DND-41 (cell line): ENCODE measurements around the gene LDB2.

Experiments used
- ATAC-seq: fragments of 200-7000 bp; cut with Tn5 transposase; 3 replicates; pipeline ENCODE4 v1.9.1; 2021; ENCODE audit warnings: low read depth; ENCODE audit not compliant: insufficient read depth
- DNase-seq: peaks from one replicate; pipeline ENCODE4 v3.0.0-alpha.2; 2020
- H2AFZ ChIP-seq: 2 replicates; pipeline ENCODE4 v1.6.0; 2012; ENCODE audit warnings: low read depth, low read length
- H3K27ac ChIP-seq: 2 replicates; pipeline ENCODE4 v1.5.1; 2012; ENCODE audit warnings: low read length, inconsistent platforms
- H3K27me3 ChIP-seq: fragments of 200-600 bp; sonication (generic); 2 replicates; pipeline ENCODE4 v1.6.0; 2012; ENCODE audit warnings: low read length, mild to moderate bottlenecking, inconsistent platforms; ENCODE audit not compliant: insufficient read depth, poor library complexity
- H3K36me3 ChIP-seq: 2 replicates; pipeline ENCODE4 v1.5.1; 2012; ENCODE audit warnings: low read length, inconsistent platforms; ENCODE audit not compliant: insufficient read depth
- H3K4me1 ChIP-seq: 2 replicates; pipeline ENCODE4 v1.5.1; 2012; ENCODE audit warnings: mild to moderate bottlenecking, low read length; ENCODE audit not compliant: insufficient read depth
- H3K4me2 ChIP-seq: 2 replicates; pipeline ENCODE4 v1.6.0; 2012; ENCODE audit warnings: mild to moderate bottlenecking, moderate library complexity, low read length, inconsistent platforms; ENCODE audit not compliant: insufficient read depth
- H3K4me3 ChIP-seq, 2 experiments: fragments of 200-600 bp in 1 of 2; shearing (Covaris generic) in 1 of 2; 2 replicates each; pipeline ENCODE4 v1.5.1; 2012 to 2016; ENCODE audit warnings: inconsistent platforms in 2 of 2, low read length in 2 of 2, mild to moderate bottlenecking in 2 of 2, low read depth in 1 of 2, moderate library complexity in 1 of 2
- H3K79me2 ChIP-seq: 2 replicates; pipeline ENCODE4 v1.6.0; 2012; ENCODE audit warnings: low read length, inconsistent platforms; ENCODE audit not compliant: insufficient read depth
- H3K9ac ChIP-seq: 2 replicates; pipeline ENCODE4 v1.6.0; 2012; ENCODE audit warnings: low read depth, mild to moderate bottlenecking, inconsistent platforms, low read length, moderate library complexity
- H3K9me3 ChIP-seq: 2 replicates; pipeline ENCODE4 v1.5.1; 2012; ENCODE audit warnings: low read length, moderate library complexity, mild to moderate bottlenecking, inconsistent platforms; ENCODE audit not compliant: insufficient read depth, severe bottlenecking
- H4K20me1 ChIP-seq: 2 replicates; pipeline ENCODE4 v1.6.0; 2012; ENCODE audit warnings: low read length; ENCODE audit not compliant: insufficient read depth
- CTCF ChIP-seq: IDR thresholded peaks from 2 replicates; pipeline ENCODE4 v1.5.1; 2012; ENCODE audit warnings: borderline replicate concordance, low read length, moderate library complexity, mild to moderate bottlenecking; ENCODE audit not compliant: poor library complexity, severe bottlenecking; ENCODE audit errors: extremely low read depth
- EZH2 ChIP-seq: IDR thresholded peaks from 3 replicates; pipeline ENCODE4 v1.6.1; 2012; ENCODE audit warnings: borderline replicate concordance, low read depth, mild to moderate bottlenecking, moderate library complexity, low read length, inconsistent platforms; ENCODE audit not compliant: severe bottlenecking

LDB2 gene

GRCh38 chr4:16738558-16738957 lies 159.9 kb downstream of the LDB2 start:
- no peak overlapping the region for H2AFZ ChIP-seq
- H3K9ac ChIP-seq = no peak overlapping the region
- no peaks in the 10 kb centered on the region for H3K36me3 ChIP-seq
- ATAC-seq = no peak
- TF ChIP-seq CTCF = no peak
- no peak for TF ChIP-seq EZH2
- no peak for DNase-seq
- no peaks in the 10 kb centered on the region for H3K79me2 ChIP-seq
- no peaks in the 10 kb centered on the region for H3K27me3 ChIP-seq
- H3K4me2 ChIP-seq = no peak overlapping the region
- no peaks in the 10 kb centered on the region for H4K20me1 ChIP-seq
- H3K27ac ChIP-seq = no peak overlapping the region
- no peak overlapping the region for H3K4me3 ChIP-seq
- no peaks in the 10 kb centered on the region for H3K4me1 ChIP-seq
- no peaks in the 10 kb centered on the region for H3K9me3 ChIP-seq

GRCh38 chr4:16733509-16733908 lies 164.9 kb downstream of the LDB2 start:
- H2AFZ ChIP-seq = no peak overlapping the region
- no peak for TF ChIP-seq EZH2
- no peak for TF ChIP-seq CTCF
- H3K27me3 ChIP-seq = peaks cover 3% of the 10 kb centered on the region
- H3K79me2 ChIP-seq = no peaks in the 10 kb centered on the region
- no peak for ATAC-seq
- no peak overlapping the region for H3K4me3 ChIP-seq
- H3K27ac ChIP-seq = no peak overlapping the region
- no peaks in the 10 kb centered on the region for H3K36me3 ChIP-seq
- no peak overlapping the region for H3K9ac ChIP-seq
- no peaks in the 10 kb centered on the region for H4K20me1 ChIP-seq
- no peaks in the 10 kb centered on the region for H3K9me3 ChIP-seq
- H3K4me1 ChIP-seq = no peaks in the 10 kb centered on the region
- no peak overlapping the region for H3K4me2 ChIP-seq
- no peak for DNase-seq

- ATAC-seq = no peak
- no peak overlapping the region for H2AFZ ChIP-seq
- H3K9ac ChIP-seq = no peak overlapping the region
- H3K4me2 ChIP-seq = no peak overlapping the region
- no peaks in the 10 kb centered on the region for H3K9me3 ChIP-seq
- H4K20me1 ChIP-seq = no peaks in the 10 kb centered on the region
- no peaks in the 10 kb centered on the region for H3K36me3 ChIP-seq
- H3K27ac ChIP-seq = no peak overlapping the region
- peaks cover 3% of the 10 kb centered on the region for H3K27me3 ChIP-seq
- no peak overlapping the region for H3K4me3 ChIP-seq
- no peaks in the 10 kb centered on the region for H3K4me1 ChIP-seq
- TF ChIP-seq EZH2 = no peak
- no peak for TF ChIP-seq CTCF
- H3K79me2 ChIP-seq = no peaks in the 10 kb centered on the region
- no peak for DNase-seq
Measured at GRCh38 chr4:16732741-16733140, 165.7 kb downstream of the LDB2 start.
